GM18870 (cell line): ENCODE results near the gene RAB2B.

Experiments used
- ATAC-seq: cut with Tn5 transposase; IDR thresholded peaks from one replicate; pipeline ENCODE4 v1.9.1; 2021; ENCODE audit warnings: moderate library complexity; ENCODE audit not compliant: unreplicated experiment

Gene RAB2B

GRCh38 chr14:21476925-21477681, at the start of gene RAB2B, which contains the start of gene TOX4:
TSS of gene RAB2B (minus strand) at chr14:21476959. CDS start at chr14:21476872, 87 bp downstream.
TSS of gene TOX4 (plus strand) at chr14:21477195. CDS start at chr14:21477279, 84 bp downstream.
- peak; percentile 99 for ATAC-seq

- ATAC-seq, result no peak
Measured at GRCh38 chr14:21525962-21526671, 49.4 kb upstream of the RAB2B start, which contains the start of gene SALL2. TSS of gene SALL2 (minus strand) at chr14:21526346. CDS start at chr14:21526127, 219 bp downstream.

GRCh38 chr14:21525571-21525961, 48.8 kb upstream of the RAB2B start:
- no peak for ATAC-seq

GRCh38 chr14:21524575-21525490, 48.1 kb upstream of the RAB2B start:
- no peak for ATAC-seq

GRCh38 chr14:21523203-21523602, 46.4 kb upstream of the RAB2B start:
- ATAC-seq, result no peak

GRCh38 chr14:21521501-21521900, 44.7 kb upstream of the RAB2B start:
- ATAC-seq, result no peak

- no peak for ATAC-seq
Measured at GRCh38 chr14:21520767-21521166, 44.0 kb upstream of the RAB2B start.

GRCh38 chr14:21518725-21519124, 42.0 kb upstream of the RAB2B start:
- ATAC-seq, result no peak

- ATAC-seq, result no peak
Measured at GRCh38 chr14:21514341-21514740, 37.6 kb upstream of the RAB2B start.

GRCh38 chr14:21510735-21511657, 34.2 kb upstream of the RAB2B start, which contains the start of gene METTL3:
TSS of gene METTL3 (minus strand) at chr14:21511340. CDS start at chr14:21511223, 117 bp downstream.
- ATAC-seq, result peak; percentile 96

GRCh38 chr14:21509432-21510143, 32.8 kb upstream of the RAB2B start:
- no peak for ATAC-seq

GRCh38 chr14:21506557-21506956, 29.8 kb upstream of the RAB2B start:
- ATAC-seq, result no peak

GRCh38 chr14:21505012-21505553, 28.3 kb upstream of the RAB2B start:
- peak; percentile 88 for ATAC-seq

GRCh38 chr14:21503376-21503775, 26.6 kb upstream of the RAB2B start:
- no peak for ATAC-seq

GRCh38 chr14:21501568-21501967, 24.8 kb upstream of the RAB2B start:
- no peak for ATAC-seq

- ATAC-seq, result no peak
Measured at GRCh38 chr14:21498540-21499526, 22.1 kb upstream of the RAB2B start.

- ATAC-seq, result no peak
Measured at GRCh38 chr14:21496453-21496852, 19.7 kb upstream of the RAB2B start.
